Natural killer cell treated with Interleukin-12 subunit alpha and Interleukin-12 subunit beta and Interleukin-15 and Interleukin-18, amount 100 ng/mL, for 72 hours (primary cell): ENCODE results near the gene CIBAR2. TPM values are rescaled to one million over a fixed set of nuclear protein-coding genes. Genes with fewer than 3 reads are reported as not detected.
A peak's percentile ranks its signal among the peaks of the same experiment; 100 is the strongest.

Experiments used
- ATAC-seq, 2 donors: fragments of 150-1000 bp; cut with Tn5 transposase in 1 of 2; sonication (Bioruptor Pico), chemical (Tn5 transposase) in 1 of 2; 2 replicates each; pipeline ENCODE4 v1.10.0; 2021
- DNase-seq: peaks from one replicate; pipeline ENCODE4 v3.0.0; 2022; ENCODE audit warnings: low spot score
- H3K27ac Mint-ChIP-seq, 2 donors: 1 replicate in 1 of 2; 2 replicates in 1 of 2; pipeline ENCODE4 v1.8.0; 2022; ENCODE audit warnings: mixed read lengths in 2 of 2, mild to moderate bottlenecking in 1 of 2, moderate library complexity in 1 of 2
- H3K27me3 Mint-ChIP-seq, 2 donors: 1 replicate in 1 of 2; 2 replicates in 1 of 2; pipeline ENCODE4 v1.8.0; 2022; ENCODE audit warnings: mixed read lengths in 2 of 2
- H3K36me3 Mint-ChIP-seq: one replicate; pipeline ENCODE4 v1.8.0; 2022; ENCODE audit warnings: mixed read lengths
- H3K4me1 Mint-ChIP-seq, 2 donors: 1 replicate in 1 of 2; 2 replicates in 1 of 2; pipeline ENCODE4 v1.8.0; 2022; ENCODE audit warnings: low read depth in 2 of 2, mixed read lengths in 2 of 2, mild to moderate bottlenecking in 1 of 2
- H3K4me3 Mint-ChIP-seq: one replicate; pipeline ENCODE4 v1.8.0; 2022; ENCODE audit warnings: mixed read lengths
- H3K9me3 Mint-ChIP-seq: 2 replicates; pipeline ENCODE4 v1.8.0; 2022; ENCODE audit warnings: mixed read lengths
- total RNA-seq, 2 donors: library from RNA; stranded (reverse); gene quantifications; one replicate each; pipeline ENCODE4 v1.2.3, GENCODE V29; 2022

The CIBAR2 gene
- total RNA-seq, 2 donors from 2014 or later = not detected

DNA sequence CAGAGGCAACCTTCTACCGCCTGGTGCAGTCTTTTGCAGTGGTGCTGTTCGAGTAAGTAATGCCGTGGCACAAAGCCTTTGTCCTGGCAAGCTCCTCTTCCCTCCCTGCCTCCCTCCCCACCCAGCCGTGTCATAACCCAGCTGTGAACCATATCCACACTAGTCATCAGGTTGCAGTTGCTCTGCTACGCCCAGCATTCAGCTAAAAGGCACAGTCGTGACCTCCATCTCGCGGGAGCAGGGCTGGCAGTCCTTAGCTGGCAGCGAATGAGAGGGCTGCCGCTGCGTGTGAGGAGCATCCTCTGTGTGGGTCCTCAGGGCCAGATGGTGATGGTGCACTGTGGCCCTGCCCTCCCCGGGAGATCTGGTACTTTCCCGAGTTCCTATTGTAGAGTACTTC lies 39.3 kb downstream of the CIBAR2 start:
- Mint-ChIP-seq H3K36me3 (no peaks in the 10 kb centered on the region), H3K4me1 (no peaks in the 10 kb centered on the region), H3K4me3 (no peak overlapping the region), H3K27ac (no peak overlapping the region), H3K9me3 (no peaks in the 10 kb centered on the region), H3K27me3 (no peaks in the 10 kb centered on the region)
- DNase-seq = peak; percentile 41
- ATAC-seq = no peak

DNA sequence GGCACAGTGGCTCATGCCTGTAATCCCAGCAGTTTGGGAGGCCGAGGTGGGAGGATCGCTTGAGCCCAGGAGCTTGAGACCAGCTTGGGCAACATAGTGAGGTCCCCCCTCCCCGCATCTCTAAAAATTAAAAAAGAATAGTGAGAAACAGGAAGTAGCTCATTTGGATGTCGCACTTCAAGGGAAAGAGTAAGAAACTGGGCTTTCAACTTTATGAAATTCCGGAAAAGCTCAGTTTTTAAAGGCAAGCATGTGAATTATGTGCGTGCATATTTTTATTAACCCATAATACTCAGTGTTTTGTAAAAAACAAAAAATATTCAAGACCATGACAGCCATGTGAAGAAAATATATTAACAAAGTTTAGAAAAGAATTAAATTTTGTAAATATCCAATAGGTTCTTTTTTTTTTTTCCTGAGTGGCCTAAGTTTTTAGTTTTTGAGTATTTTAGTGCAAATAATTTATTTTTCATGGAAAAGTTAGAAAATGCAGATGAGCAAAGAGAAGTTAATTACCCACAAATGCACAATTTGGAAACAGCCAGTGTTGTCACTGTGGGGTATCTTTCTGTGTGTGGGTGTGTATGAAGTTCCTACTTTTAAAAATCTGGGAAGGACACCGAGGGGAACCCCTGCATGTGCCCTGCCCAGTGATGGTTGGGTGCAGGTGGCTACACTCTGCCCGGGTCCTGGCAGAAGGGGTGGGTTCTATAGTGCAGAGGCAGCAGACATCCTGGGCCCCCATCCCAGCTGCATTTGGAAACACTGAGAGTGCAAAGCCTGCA lies 40.0 kb downstream of the CIBAR2 start:
- Mint-ChIP-seq H3K4me1 (no peaks in the 10 kb centered on the region), H3K36me3 (no peaks in the 10 kb centered on the region), H3K9me3 (no peaks in the 10 kb centered on the region), H3K27ac (no peak overlapping the region), H3K27me3 (no peaks in the 10 kb centered on the region), H3K4me3 (no peak overlapping the region)
- DNase-seq = peak; percentile 10
- no peak for ATAC-seq

DNA sequence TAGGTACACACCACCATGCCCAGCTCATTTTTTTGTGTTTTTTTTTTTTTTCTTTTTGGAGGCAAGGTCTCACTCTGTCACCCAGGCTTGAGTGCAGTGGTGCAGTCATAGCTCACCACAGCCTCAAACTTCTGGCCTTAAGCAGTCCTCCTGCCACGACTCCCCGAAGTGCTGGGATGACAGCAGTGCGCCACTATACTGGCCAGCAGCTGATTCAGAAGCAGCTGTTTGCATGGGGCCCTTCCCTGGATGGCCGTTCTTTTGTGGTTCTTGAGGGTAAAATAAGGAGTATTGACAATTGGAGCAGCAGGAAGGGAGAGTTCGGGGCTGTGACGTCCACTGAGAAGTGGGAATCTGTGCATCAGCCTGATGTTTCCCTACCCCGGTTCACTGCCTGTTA lies 43.1 kb downstream of the CIBAR2 start:
- Mint-ChIP-seq H3K36me3 (no peaks in the 10 kb centered on the region), H3K9me3 (no peaks in the 10 kb centered on the region), H3K4me3 (no peak overlapping the region), H3K27me3 (peaks cover 0 to 2% of the 10 kb centered on the region in 2 donors), H3K27ac (no peak overlapping the region), H3K4me1 (peaks cover 0 to 3% of the 10 kb centered on the region in 2 donors)
- no peak for ATAC-seq
- DNase-seq = no peak

DNA sequence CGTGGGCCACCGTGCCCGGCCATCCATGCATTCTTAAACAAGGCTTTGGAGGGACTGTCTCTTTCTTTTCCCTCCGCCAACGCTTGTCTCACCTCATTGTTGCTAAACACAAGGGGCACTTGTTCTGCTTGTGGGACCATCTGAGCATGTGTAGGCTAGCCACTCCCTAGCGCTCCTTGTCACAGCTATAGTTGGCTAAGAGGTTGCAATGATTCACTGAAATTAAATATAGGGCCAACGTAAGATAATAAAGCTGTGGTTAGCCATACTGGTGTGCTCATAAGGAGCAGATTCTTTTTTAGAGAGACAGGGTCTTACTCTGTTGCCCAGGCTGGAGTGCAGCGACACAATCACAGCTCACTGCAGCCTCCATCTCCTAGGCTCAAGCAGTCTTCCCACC lies 43.5 kb downstream of the CIBAR2 start:
- no peak overlapping the region for H3K4me3 Mint-ChIP-seq
- no peak for ATAC-seq
- H3K36me3 Mint-ChIP-seq = no peaks in the 10 kb centered on the region
- H3K4me1 Mint-ChIP-seq = peaks cover 0 to 3% of the 10 kb centered on the region in 2 donors
- H3K27me3 Mint-ChIP-seq = peaks cover 0 to 2% of the 10 kb centered on the region in 2 donors
- H3K27ac Mint-ChIP-seq = no peak overlapping the region
- DNase-seq = no peak
- H3K9me3 Mint-ChIP-seq = no peaks in the 10 kb centered on the region

DNA sequence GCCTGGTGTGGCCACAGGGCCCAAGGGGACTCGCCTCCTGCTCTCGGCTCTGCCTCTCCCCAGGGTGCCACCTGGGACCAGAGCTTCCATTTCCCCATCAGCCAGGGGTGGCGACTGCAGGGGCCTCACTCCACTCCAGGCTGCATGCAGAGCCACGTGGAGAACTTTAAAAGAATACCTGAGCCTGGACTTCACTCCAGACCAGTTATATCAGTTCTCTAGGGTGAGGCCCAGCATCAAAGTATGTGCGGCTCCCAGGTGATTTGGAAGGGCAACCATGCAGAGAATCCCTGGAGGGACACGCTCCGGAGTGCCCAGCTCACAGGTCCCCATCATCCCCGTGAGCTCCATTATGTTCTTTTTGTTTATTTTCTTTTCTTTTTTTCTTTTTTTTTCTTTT lies 44.8 kb downstream of the CIBAR2 start:
- ATAC-seq = no peak
- Mint-ChIP-seq H3K27ac (no peak overlapping the region), H3K9me3 (no peaks in the 10 kb centered on the region), H3K4me3 (no peak overlapping the region), H3K27me3 (peaks cover 0 to 2% of the 10 kb centered on the region in 2 donors), H3K4me1 (peaks cover 0 to 3% of the 10 kb centered on the region in 2 donors), H3K36me3 (no peaks in the 10 kb centered on the region)
- DNase-seq = peak; percentile 59

DNA sequence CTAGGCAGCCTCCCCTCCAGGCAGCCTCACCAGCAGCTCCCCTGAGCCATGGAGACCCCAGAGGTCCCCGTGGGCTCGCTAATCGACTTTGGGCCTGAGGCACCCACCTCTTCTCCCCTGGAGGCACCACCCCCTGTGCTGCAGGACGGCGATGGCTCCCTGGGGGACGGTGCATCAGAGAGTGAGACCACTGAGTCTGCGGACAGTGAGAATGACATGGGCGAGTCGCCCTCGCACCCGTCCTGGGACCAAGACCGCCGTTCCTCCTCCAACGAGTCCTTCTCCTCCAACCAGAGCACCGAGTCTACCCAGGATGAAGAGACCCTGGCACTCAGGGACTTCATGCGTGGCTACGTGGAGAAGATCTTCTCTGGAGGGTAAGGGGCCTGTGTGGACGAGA lies 45.2 kb downstream of the CIBAR2 start:
- no peak overlapping the region for H3K4me3 Mint-ChIP-seq
- no peak overlapping the region for H3K27ac Mint-ChIP-seq
- DNase-seq (peak; percentile 45), ATAC-seq (no peak)
- peaks cover 0 to 4% of the 10 kb centered on the region in 2 donors for H3K27me3 Mint-ChIP-seq
- H3K36me3 Mint-ChIP-seq = no peaks in the 10 kb centered on the region
- H3K9me3 Mint-ChIP-seq = no peaks in the 10 kb centered on the region
- peaks cover 0 to 3% of the 10 kb centered on the region in 2 donors for H3K4me1 Mint-ChIP-seq

DNA sequence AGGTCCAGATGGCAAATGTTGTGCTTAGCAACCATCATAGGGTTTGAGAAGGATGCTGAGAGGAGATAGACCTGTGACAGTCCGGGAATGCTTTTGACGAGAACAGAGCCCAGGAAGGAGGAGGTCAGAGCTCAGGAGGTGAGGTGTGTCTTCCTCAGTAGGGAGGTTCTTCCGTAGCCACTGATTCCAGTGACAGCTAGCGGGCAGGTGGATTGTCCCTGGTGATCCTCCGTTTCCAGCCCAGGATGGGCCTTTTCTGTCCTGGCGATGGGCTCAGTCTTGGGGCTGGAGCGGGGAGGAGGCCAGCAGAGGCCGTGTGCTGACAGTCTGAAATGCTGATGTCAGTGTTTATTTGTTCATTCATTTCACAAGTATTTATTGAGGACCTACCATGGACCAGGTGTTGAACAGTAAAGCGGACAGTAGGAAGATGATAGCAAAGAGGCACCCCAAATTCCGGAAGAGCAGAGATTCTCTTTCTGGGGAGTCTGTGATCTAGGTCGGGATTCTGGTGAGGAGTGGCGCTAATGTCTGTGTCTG lies 45.9 kb downstream of the CIBAR2 start:
- Mint-ChIP-seq H3K9me3 (no peaks in the 10 kb centered on the region), H3K4me3 (no peak overlapping the region), H3K27me3 (peaks cover 0 to 7% of the 10 kb centered on the region in 2 donors), H3K4me1 (peaks cover 0 to 3% of the 10 kb centered on the region in 2 donors), H3K36me3 (no peaks in the 10 kb centered on the region), H3K27ac (no peak overlapping the region)
- ATAC-seq (no peak), DNase-seq (no peak)

DNA sequence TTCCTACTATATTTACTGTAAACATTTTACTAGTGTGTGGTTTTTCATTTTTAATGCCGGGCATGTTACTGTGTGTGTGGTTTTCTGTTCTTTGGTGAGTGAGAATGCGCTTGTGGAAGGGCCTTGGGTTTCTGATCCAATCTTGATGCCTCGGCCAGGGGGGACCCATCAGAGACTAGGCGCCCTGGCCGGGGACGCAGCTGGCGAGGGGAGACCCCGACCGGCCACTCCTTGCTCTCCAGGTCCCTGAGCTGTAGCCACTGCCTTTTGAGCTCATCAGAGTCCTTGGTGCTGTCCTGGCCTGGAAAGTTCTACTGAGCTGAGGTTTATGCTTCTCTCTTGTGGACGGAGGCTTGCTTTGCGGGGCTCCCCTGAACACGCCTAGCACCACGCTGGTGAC lies 47.2 kb downstream of the CIBAR2 start:
- ATAC-seq = no peak
- Mint-ChIP-seq H3K27ac (no peak overlapping the region), H3K36me3 (no peaks in the 10 kb centered on the region), H3K4me1 (peaks cover 0 to 3% of the 10 kb centered on the region in 2 donors), H3K9me3 (no peaks in the 10 kb centered on the region), H3K4me3 (no peak overlapping the region), H3K27me3 (peaks cover 0 to 10% of the 10 kb centered on the region in 2 donors)
- DNase-seq = no peak

DNA sequence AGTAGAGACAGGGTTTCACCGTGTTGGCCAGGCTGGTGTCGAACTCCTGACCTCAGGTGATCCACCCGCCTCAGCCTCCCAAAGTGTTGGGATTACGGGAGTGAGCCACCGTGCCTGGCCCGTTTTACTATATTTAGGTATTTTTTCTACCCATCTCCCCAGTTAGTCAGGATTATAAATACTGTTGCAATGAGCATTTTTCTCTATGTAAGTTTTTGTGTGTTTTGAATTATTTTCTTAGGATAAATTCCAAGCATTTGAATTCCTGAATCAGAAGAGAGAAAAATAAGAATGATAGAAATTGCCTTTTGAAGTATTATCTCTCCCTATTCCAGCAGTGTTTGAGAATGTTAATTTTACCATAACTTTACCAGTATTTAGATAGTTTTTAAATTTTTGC lies 48.1 kb downstream of the CIBAR2 start:
- ATAC-seq (no peak), DNase-seq (no peak)
- H3K27ac Mint-ChIP-seq = no peak overlapping the region
- H3K4me1 Mint-ChIP-seq = peaks cover 0 to 3% of the 10 kb centered on the region in 2 donors
- no peaks in the 10 kb centered on the region for H3K9me3 Mint-ChIP-seq
- H3K27me3 Mint-ChIP-seq = peaks cover 0 to 10% of the 10 kb centered on the region in 2 donors
- no peaks in the 10 kb centered on the region for H3K36me3 Mint-ChIP-seq
- H3K4me3 Mint-ChIP-seq = no peak overlapping the region

DNA sequence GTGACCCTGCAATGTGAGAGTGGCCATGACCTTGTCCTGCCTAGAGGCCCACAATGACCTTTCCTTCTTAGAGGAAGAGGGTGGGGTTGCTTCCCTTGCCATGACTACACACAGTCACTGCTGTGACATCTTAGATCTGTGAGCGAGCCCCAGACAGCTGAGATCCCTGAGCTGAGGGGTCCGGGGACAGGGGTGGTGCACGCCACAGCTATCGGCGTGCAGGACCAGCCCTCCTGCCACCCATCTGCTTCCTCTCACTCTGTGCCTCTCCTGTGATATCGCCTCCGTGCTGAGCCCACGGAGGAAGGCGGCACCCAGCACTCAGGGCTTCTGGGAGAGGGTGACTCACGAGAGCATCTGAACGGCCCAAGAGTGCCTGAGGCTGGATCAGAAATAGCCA lies 49.4 kb downstream of the CIBAR2 start:
- ATAC-seq (peak in 1 of 2 donors; percentile 40), DNase-seq (no peak)
- Mint-ChIP-seq H3K27me3 (peaks cover 2 to 10% of the 10 kb centered on the region in 2 donors), H3K9me3 (no peaks in the 10 kb centered on the region), H3K36me3 (no peaks in the 10 kb centered on the region), H3K4me3 (no peak overlapping the region), H3K27ac (no peak overlapping the region), H3K4me1 (peaks cover under 1 to 4% of the 10 kb centered on the region in 2 donors)

DNA sequence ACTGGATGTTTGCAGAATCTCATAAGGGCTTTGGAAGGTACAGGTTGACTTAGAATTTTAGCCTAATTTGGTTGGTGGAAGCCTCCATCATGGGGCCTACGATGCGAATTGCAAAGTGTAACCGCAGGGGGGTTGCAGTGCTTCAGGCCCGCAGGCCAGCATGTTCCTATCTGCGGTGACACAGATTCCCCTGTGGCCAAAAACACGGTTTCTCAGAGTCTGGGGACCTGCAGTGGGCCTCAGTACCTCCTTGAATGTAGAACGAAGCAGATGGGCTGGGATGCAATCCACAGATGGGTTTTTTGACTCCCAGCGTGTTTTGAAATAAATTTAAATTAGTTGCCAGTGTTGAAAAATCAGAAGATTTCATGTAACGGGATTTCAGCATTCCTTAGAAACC lies 49.9 kb downstream of the CIBAR2 start:
- no peak overlapping the region for H3K4me3 Mint-ChIP-seq
- peaks cover 7 to 13% of the 10 kb centered on the region in 2 donors for H3K27me3 Mint-ChIP-seq
- peaks cover 6 to 9% of the 10 kb centered on the region in 2 donors for H3K4me1 Mint-ChIP-seq
- no peaks in the 10 kb centered on the region for H3K36me3 Mint-ChIP-seq
- H3K9me3 Mint-ChIP-seq = no peaks in the 10 kb centered on the region
- ATAC-seq (no peak), DNase-seq (no peak)
- no peak overlapping the region for H3K27ac Mint-ChIP-seq

DNA sequence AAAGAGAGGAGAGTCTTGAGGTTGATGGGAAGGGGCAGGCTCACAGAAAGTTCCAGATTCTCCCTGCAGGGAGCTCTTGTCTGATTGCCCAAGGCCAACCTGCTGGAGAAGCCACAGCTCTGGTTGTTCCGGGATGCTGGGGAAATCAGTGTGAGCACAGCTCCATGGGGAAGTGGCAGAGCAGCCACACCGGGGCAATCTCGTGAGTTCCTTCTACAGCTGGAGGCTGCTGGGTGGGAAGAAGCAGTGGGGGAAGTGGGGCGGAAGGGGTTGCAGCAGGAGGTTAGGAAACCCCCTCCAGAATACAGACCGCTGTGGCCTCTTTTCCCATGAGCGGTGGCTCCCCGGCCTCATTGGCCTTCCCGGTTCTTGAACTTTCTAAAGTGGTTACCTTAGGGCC lies 50.7 kb downstream of the CIBAR2 start:
- DNase-seq (peak; percentile 48), ATAC-seq (no peak)
- peaks cover 14 to 16% of the 10 kb centered on the region in 2 donors for H3K4me1 Mint-ChIP-seq
- no peaks in the 10 kb centered on the region for H3K9me3 Mint-ChIP-seq
- H3K27ac Mint-ChIP-seq = no peak overlapping the region
- peaks cover 9 to 18% of the 10 kb centered on the region in 2 donors for H3K27me3 Mint-ChIP-seq
- no peaks in the 10 kb centered on the region for H3K36me3 Mint-ChIP-seq
- no peak overlapping the region for H3K4me3 Mint-ChIP-seq

DNA sequence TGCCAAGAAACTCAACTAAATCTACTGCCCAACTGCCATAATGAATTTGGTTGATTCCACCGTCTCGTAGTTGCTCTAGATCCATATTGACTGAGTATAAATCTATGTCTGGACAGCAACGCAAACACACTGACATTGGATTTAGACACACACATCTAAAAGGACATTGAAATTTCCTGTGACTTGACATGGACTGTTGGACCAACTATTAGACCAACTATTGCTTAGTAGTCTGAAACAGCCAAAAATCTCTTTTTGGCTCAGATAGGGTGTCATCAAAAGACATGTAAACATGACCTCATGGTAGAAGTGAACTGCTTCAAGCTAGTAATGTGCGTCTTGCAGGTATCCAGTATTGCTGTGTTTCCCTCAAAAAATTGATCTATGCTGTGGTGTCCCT lies 53.4 kb downstream of the CIBAR2 start:
- DNase-seq (no peak), ATAC-seq (no peak)
- Mint-ChIP-seq H3K27ac (no peak overlapping the region), H3K4me1 (peaks cover 29 to 31% of the 10 kb centered on the region in 2 donors), H3K27me3 (peaks cover 9 to 15% of the 10 kb centered on the region in 2 donors), H3K4me3 (no peak overlapping the region), H3K9me3 (no peaks in the 10 kb centered on the region), H3K36me3 (no peaks in the 10 kb centered on the region)

DNA sequence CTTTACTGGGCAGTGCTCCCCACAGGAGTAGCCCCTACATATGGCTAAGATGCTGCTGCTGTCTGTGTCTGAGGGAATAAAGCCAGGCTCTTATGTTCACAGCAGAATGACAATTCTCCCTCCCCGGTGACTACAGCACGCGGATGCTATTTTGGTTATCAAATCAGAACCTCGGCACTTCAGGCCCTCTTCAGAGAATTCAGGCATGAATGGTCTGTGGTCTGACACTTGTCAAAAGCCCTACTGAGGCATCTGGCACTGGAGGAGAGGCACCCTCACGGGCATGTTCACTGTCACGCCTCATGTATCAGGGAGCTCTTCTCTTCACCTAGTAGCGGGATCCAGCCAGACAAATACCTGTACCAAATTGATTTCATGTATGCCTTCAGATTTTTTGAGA lies 54.3 kb downstream of the CIBAR2 start:
- Mint-ChIP-seq H3K36me3 (no peaks in the 10 kb centered on the region), H3K27ac (peak overlapping the region in 1 of 2 donors; percentile 35), H3K9me3 (no peaks in the 10 kb centered on the region), H3K27me3 (peaks cover 9 to 15% of the 10 kb centered on the region in 2 donors), H3K4me1 (peaks cover 29 to 31% of the 10 kb centered on the region in 2 donors), H3K4me3 (peak overlapping the region; percentile 34)
- ATAC-seq = no peak
- peak; percentile 26 for DNase-seq
